Stimulated activated CD8-positive, alpha-beta memory T cell treated with anti-CD3 and anti-CD28 coated beads, Interleukin-12 subunit alpha, Interleukin-12 subunit beta, amount 100 ng/mL, for 4 hours (primary cell): Measurements from ENCODE around the gene MTHFSD.

ENCODE experiments used
- DNase-seq: peaks from one replicate; pipeline ENCODE4 v3.0.0-alpha.2; 2020; ENCODE audit warnings: low read depth

MTHFSD gene

DNA sequence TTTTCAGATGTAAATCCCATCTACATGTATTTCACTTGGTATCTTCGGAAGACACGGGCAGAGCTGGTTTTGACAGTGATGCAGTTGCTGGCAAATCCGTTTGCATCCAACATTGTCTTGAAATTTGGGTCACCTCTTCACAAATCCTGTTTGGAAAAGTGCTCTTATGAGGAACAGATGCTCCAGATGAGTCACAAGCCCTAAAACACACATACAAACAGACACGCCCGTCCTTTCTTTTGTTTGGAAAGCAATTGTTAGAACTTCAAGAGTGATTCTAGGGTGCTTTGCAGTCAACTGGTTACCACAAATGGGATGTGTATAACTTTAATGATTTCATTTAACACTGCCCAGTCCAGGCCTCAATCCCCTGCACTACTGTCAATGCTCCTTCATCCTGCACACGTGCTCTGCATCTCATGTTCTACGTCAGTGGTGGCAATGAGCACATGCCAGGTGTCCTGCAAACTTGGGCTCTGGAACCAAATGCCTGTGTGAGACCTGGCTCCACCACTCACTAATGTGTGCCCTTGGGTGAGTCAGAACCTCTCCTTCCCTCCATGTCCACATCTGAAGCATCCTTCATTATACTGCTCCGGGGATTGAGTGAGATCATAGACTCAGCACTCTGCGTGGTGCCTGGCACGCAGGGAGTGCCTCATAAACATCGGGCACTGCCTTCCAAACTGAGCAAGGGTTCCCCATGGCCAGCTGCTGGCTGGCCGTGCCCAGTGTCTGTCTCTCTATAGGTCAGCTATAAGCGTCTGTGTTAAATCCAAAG is 64.0 kb downstream of the MTHFSD start:
- DNase-seq, result no peak

DNA sequence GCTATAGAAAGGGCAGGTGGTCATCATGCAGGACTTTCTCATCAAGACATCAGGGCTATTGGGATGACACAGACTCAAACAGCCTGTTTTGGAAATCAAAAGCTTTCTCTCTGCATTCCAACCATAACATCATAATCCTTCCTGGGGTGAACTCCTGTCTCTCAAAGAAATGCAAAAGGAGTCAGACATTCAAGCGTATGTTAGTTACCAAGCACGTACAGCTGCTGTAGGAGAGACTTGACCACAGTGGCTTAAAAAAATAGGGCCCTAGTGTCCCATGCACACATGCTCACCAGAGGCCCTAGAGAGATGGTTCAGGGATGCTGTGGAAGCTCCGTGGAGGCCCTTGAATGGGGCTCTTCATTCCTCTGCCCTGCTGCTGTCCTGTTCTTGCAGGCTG is 69.3 kb downstream of the MTHFSD start:
- DNase-seq, result no peak

DNA sequence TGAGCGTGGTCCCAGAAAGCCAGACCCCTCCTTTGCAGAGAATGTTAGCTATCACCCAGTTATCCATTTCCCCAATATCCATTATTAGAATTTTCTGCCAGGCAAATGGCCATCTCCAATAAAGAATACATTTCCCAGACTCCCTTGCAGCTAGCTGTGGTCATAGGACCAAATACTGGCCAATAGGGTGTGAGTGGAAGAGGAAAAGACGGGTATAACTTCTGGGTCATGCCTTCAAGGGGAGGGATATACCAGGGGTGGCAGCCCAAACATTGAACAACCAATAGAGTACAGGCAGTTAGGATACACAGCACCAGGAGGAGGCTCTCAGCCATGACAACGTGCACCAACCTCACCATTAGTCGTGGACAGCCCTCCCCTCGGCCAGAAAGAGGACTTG is 70.8 kb downstream of the MTHFSD start:
- no peak for DNase-seq

DNA sequence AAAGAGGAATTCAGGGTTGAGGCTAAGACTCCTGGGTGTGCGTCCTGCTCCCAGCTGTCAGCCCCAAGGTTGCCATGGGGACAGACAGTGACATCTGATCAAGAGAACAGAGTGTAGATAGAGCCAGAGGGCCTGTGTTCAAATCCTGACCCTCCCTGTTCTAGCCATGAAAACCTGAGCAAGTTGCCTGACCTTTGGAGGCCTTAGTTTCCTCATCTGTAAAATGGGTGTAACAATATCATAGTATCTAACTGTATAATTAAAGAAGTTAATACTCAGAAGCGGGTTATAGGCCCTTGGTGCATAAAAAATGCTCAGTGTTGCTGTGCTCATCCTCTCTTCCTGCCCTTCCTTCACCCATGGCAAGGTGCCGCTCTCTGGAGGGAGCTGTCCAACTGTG is 73.4 kb downstream of the MTHFSD start:
- DNase-seq, result no peak

DNA sequence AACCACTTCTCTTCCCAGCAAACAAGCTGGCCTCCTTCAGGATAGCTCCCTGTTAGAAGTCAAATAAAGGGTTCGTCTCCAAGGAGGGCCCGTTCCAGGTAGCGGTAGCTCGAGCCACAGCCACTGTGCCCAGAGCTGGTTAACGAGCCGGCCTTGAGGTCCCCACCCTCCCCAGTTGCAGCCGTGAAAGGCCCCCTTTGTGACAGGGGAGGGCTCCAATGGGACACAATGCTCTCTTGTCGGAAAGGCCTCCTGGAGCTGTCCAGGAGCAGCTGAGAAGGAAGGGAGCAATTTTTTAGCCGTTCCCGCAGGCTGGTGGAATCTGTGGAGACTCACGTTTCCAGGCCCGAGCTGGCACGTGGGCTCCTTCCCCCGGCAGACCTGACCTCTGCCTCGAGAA is 74.6 kb downstream of the MTHFSD start:
- no peak for DNase-seq
